Measurements from ENCODE around the gene ASB5. TPM values are rescaled to one million over a fixed set of nuclear protein-coding genes. Genes with fewer than 3 reads are reported as not detected.

ASB5 gene
- total RNA-seq, 1 experiment from 2014 or later: not detected

GRCh38 chr4:176290520-176290919 is 21.5 kb upstream of the ASB5 start:
- Mint-ChIP-seq H3K4me3 (ENCODE audit: unreplicated experiment) (no peak overlapping the region), H3K9me3 (ENCODE audit: unreplicated experiment) (no peaks in the 10 kb centered on the region), H3K27ac (ENCODE audit: unreplicated experiment) (no peak overlapping the region), H3K4me1 (ENCODE audit: low read depth, unreplicated experiment) (no peaks in the 10 kb centered on the region), H3K27me3 (ENCODE audit: insufficient read depth, unreplicated experiment) (peaks cover 3% of the 10 kb centered on the region), H3K36me3 (ENCODE audit: insufficient read depth, unreplicated experiment) (no peaks in the 10 kb centered on the region)
- TF ChIP-seq CTCF (IDR thresholded peaks at IDR 0.05; ENCODE audit: insufficient read depth in 1 of 2, low read depth in 1 of 2, low read length in 1 of 2, severe bottlenecking in 1 of 2, unreplicated experiment in 1 of 2): no peak
- Histone ChIP-seq H3K4me1 (no peaks in the 10 kb centered on the region), H3K9me3 (no peaks in the 10 kb centered on the region), H3K27me3 (replicated peaks; ENCODE audit: control insufficient read depth, insufficient read depth, low read length) (no peaks in the 10 kb centered on the region), H3K36me3 (ENCODE audit: control insufficient read depth, insufficient read depth, low read length) (no peaks in the 10 kb centered on the region), H3K4me3 (ENCODE audit: low read depth, low read length) (no peak overlapping the region)
- BruUV-seq (replicated peaks): no TSS peak
- DNase-seq: no peak
- POLR2A ChIA-PET: no interaction called here
- intact Hi-C loops (cut with micrococcal nuclease; ENCODE audit: unreplicated experiment): no loop called here
- CTCF ChIA-PET: interaction anchor here (0.6 kb wide), 1 partner anchor 51 kb away, joined by 4 read pairs; no protein-coding TSS in a partner anchor

GRCh38 chr4:176289561-176289960 is 20.5 kb upstream of the ASB5 start:
- POLR2A ChIA-PET: no interaction called here
- CTCF ChIA-PET: no interaction called here

GRCh38 chr4:176288020-176288419 is 19.0 kb upstream of the ASB5 start:
- Histone ChIP-seq H3K4me3 (ENCODE audit: low read depth, low read length) (no peak overlapping the region), H3K9me3 (no peaks in the 10 kb centered on the region), H3K36me3 (ENCODE audit: control insufficient read depth, insufficient read depth, low read length) (no peaks in the 10 kb centered on the region), H3K27me3 (replicated peaks; ENCODE audit: control insufficient read depth, insufficient read depth, low read length) (no peaks in the 10 kb centered on the region), H3K4me1 (no peaks in the 10 kb centered on the region)
- POLR2A ChIA-PET: no interaction called here
- Mint-ChIP-seq H3K9me3 (ENCODE audit: unreplicated experiment) (no peaks in the 10 kb centered on the region), H3K27me3 (ENCODE audit: insufficient read depth, unreplicated experiment) (peaks cover 3% of the 10 kb centered on the region), H3K27ac (ENCODE audit: unreplicated experiment) (no peak overlapping the region), H3K4me3 (ENCODE audit: unreplicated experiment) (no peak overlapping the region), H3K4me1 (ENCODE audit: low read depth, unreplicated experiment) (no peaks in the 10 kb centered on the region), H3K36me3 (ENCODE audit: insufficient read depth, unreplicated experiment) (no peaks in the 10 kb centered on the region)
- CTCF ChIA-PET: no interaction called here
- intact Hi-C loops (cut with micrococcal nuclease; ENCODE audit: unreplicated experiment): no loop called here
- DNase-seq: no peak
- no peak for TF ChIP-seq CTCF (IDR thresholded peaks at IDR 0.05; ENCODE audit: insufficient read depth in 1 of 2, low read depth in 1 of 2, low read length in 1 of 2, severe bottlenecking in 1 of 2, unreplicated experiment in 1 of 2)
- BruUV-seq (replicated peaks): no TSS peak

More at GRCh38 chr4:176289561-176289960, 20.5 kb upstream of the ASB5 start:
- BruUV-seq (replicated peaks): no TSS peak
- Histone ChIP-seq H3K27me3 (replicated peaks; ENCODE audit: control insufficient read depth, insufficient read depth, low read length) (no peaks in the 10 kb centered on the region), H3K4me3 (ENCODE audit: low read depth, low read length) (no peak overlapping the region), H3K36me3 (ENCODE audit: control insufficient read depth, insufficient read depth, low read length) (no peaks in the 10 kb centered on the region), H3K4me1 (no peaks in the 10 kb centered on the region), H3K9me3 (no peaks in the 10 kb centered on the region)
- no peak for DNase-seq
- Mint-ChIP-seq H3K9me3 (ENCODE audit: unreplicated experiment) (no peaks in the 10 kb centered on the region), H3K27me3 (ENCODE audit: insufficient read depth, unreplicated experiment) (peaks cover 3% of the 10 kb centered on the region), H3K36me3 (ENCODE audit: insufficient read depth, unreplicated experiment) (no peaks in the 10 kb centered on the region), H3K4me1 (ENCODE audit: low read depth, unreplicated experiment) (no peaks in the 10 kb centered on the region), H3K4me3 (ENCODE audit: unreplicated experiment) (no peak overlapping the region), H3K27ac (ENCODE audit: unreplicated experiment) (no peak overlapping the region)
- intact Hi-C loops (cut with micrococcal nuclease; ENCODE audit: unreplicated experiment): no loop called here
- no peak for TF ChIP-seq CTCF (IDR thresholded peaks at IDR 0.05; ENCODE audit: insufficient read depth in 1 of 2, low read depth in 1 of 2, low read length in 1 of 2, severe bottlenecking in 1 of 2, unreplicated experiment in 1 of 2)
